ENCODE measurements around the gene COL4A3. TPM values are rescaled to one million over a fixed set of nuclear protein-coding genes. Genes with fewer than 3 reads are reported as not detected.

The COL4A3 gene
- total RNA-seq, result 1.6 TPM
- long read RNA-seq, result 0 reads

- intact Hi-C loops (cut with DNase I), result no loop called here
Measured at GRCh38 chr2:227163998-227164762, at the start of gene COL4A3, which contains the start of gene COL4A4. COL4A3 (plus strand) TSS chr2:227164624; CDS start chr2:227164727, 103 bp downstream. COL4A4 (minus strand) TSS chr2:227164205; CDS start chr2:227147483, 16,722 bp downstream.

DNA sequence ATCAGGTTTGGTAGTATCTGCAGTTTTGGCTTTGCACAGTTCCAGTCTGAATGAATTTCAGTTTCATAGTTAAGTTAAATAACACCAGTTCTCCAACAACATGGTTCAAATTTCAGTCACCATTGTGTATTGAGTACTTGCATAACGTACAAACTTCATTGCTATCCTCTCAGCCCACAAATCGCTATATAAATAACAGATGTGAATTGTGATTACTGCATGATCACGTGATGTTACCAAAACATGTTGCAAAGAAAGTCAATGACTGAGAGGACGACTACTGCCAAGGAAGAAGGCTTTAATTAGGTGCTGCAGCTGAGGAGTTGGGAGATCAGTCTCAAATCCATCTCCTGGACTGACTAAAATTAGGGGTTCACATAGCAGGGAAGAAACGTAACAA lies 48.7 kb upstream of the COL4A3 start:
- DNase-seq (ENCODE audit: low spot score), result no peak
- intact Hi-C loops (cut with DNase I), result no loop called here

More at GRCh38 chr2:227163998-227164762, at the start of gene COL4A3, which contains the start of gene COL4A4:
- DNase-seq (ENCODE audit: low spot score), result no peak

DNA sequence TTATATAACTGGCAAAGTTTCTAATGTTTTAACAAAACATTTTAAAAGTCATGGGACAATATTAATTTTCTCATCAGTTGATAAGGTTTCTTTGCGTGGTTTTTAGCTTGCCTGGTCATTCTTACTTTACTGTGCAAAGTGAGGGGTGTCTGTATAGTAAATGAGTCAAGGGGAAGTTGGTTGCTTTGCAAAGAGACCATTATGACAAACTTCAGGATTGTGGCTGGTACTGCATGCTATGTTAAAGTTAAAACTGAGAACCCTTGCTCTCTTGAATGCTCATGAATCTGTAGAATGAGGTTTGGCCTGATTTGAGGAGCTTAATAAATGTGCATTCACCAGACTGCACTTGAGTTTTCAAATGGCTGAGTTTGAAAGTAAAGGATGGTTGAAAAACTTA lies 47.4 kb upstream of the COL4A3 start:
- no peak for DNase-seq (ENCODE audit: low spot score)
- intact Hi-C loops (cut with DNase I), result no loop called here

DNA sequence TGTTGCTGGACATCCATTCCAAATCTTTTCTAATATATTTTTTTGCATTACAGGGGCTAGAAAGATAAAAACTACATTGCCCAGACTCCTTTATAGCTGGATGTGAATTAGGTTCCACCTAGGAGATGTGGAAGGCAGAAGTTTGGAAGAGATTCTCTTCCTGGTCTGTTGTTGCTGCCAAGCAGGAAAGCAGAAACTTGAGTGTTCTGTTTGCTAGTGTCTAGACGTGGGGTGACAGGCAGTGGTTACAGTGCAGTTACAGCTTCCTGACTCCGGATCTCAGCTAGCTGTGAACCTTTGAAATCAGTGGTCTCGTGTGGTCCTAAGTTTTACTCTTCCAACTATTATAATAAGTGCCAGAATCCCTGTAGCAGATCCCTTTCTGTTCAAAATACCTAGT lies 46.6 kb upstream of the COL4A3 start:
- intact Hi-C loops (cut with DNase I), result no loop called here
- DNase-seq (ENCODE audit: low spot score), result no peak

DNA sequence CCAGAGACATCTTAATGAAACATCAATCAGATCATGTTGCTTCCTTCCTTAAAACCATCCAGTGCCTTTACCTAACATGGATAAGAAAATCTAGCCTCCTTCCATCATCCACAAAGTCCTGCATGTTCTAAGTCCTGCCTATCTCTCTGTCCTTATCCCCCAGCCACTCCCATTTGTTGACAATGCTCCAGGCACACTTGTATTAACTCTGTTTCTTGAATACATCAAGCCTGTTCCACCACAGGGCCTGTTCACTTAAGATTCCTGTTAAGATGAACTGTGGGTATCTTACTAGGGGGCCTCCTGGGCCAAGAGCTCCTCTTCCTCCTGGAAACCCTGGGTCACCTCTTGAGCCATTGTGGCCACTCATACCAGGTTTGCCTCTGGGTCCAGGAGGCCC lies 46.1 kb upstream of the COL4A3 start:
- DNase-seq (ENCODE audit: low spot score), result no peak
- intact Hi-C loops (cut with DNase I), result no loop called here

DNA sequence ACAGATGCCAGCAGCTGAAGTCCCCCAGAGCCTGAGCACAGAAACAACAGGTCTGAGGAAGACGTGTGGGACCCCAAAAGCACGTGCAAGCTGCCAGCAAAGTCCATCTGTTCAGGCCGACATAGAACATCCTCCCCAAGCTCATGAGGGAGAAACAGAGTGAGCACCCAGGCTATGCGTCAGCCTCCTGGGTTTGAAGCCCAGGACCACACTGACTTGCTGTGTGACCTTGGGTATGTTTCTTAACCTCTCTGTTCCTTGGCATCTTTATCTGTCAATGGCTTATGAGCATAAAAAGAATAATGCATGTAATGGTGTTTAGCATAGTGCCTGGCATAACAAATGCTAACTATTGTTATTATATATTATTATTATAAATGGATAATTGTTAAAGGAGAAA lies 40.7 kb upstream of the COL4A3 start:
- intact Hi-C loops (cut with DNase I), result no loop called here
- DNase-seq (ENCODE audit: low spot score), result no peak

- no peak for DNase-seq (ENCODE audit: low spot score)
- intact Hi-C loops (cut with DNase I), result no loop called here
Measured at GRCh38 chr2:227124811-227125210, 39.6 kb upstream of the COL4A3 start.

GRCh38 chr2:227125506-227125905 lies 38.9 kb upstream of the COL4A3 start:
- DNase-seq (ENCODE audit: low spot score), result no peak
- intact Hi-C loops (cut with DNase I), result no loop called here

DNA sequence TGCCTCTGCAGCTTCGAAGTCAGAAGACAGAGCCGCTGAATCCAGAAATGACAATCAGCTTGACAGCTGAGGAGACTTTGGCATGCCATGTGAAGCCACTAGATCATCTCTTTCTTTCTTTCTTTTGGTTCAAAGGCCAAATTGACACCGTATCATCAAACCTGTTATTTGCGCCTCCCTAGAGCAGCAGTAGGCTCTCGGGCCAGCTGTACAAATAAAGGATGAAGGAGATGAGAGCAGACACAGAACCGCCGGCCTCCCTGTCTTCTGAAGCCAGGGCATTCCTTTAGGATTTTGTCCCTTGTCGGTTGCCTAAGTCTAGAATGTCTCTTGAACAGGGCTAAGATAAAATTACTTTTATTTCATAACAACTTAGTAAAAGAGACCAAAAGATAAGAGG lies 37.2 kb upstream of the COL4A3 start:
- intact Hi-C loops (cut with DNase I), result no loop called here
- no peak for DNase-seq (ENCODE audit: low spot score)

DNA sequence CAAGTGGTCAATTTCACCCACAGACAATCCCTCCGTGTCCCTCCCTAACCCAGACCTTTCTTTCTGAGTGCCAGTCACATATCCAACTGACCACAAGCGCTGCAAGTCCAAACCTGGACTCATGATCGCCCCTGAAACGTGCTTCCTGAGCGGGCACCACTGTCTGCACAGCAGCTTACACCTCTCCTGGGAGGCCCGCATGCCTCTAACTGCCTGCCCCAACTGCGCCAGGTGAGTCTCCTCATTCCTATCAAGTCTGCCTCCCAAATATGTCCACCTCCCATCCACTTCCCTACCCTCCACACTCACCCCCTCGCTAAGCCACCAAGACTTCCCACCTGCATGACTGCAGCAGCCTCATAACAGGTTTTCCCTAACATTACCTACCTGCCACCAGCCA lies 33.8 kb upstream of the COL4A3 start:
- DNase-seq (ENCODE audit: low spot score), result no peak
- intact Hi-C loops (cut with DNase I), result loop anchor here (1.0 to 5.0 kb wide), 2 partner anchors 108 to 637 kb away; no protein-coding TSS in a partner anchor

DNA sequence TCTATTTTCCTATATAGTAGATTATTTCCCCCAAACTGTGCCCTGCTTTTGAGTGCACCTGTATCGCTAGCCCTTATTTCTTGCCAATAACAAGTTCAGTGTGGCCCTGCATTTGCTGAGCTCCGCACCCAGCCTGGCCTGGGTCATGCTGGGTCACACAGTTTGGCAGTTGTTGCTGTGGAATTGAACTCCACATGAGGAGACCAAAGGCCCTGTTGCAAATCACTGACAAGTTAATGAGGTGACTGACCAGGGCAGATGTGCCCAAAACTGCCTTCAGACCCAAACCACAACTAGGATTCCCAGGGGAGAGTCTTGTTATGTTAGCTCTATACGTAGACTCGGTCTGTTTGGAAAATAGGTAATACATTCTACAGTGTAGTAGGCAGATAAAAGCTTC lies 31.4 kb upstream of the COL4A3 start:
- no peak for DNase-seq (ENCODE audit: low spot score)
- intact Hi-C loops (cut with DNase I), result loop anchor here (5.0 kb wide), 1 partner anchor 634 kb away; no protein-coding TSS in a partner anchor

DNA sequence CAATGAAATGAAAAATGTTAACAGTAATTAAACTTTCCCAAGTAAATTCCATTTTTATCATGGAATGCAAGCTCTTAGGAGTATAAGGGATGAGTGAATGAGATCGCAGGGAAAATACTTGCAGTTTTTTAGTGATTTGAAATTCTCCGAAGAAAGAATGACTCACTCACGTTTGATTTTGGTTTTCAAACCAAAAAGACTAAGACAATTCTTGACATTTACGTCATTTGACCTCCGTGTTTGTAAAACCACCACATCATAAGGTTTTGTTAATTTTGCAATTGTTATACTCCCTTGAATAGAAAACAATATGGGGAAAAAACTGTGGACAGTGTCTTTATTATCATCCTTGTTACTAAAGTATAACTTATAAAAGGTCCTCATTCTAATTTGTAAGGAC lies 29.8 kb upstream of the COL4A3 start:
- intact Hi-C loops (cut with DNase I), result loop anchor here (5.0 kb wide), 1 partner anchor 633 kb away; no protein-coding TSS in a partner anchor
- no peak for DNase-seq (ENCODE audit: low spot score)

- intact Hi-C loops (cut with DNase I), result no loop called here
- no peak for DNase-seq (ENCODE audit: low spot score)
Measured at GRCh38 chr2:227141301-227141700, 23.1 kb upstream of the COL4A3 start.

DNA sequence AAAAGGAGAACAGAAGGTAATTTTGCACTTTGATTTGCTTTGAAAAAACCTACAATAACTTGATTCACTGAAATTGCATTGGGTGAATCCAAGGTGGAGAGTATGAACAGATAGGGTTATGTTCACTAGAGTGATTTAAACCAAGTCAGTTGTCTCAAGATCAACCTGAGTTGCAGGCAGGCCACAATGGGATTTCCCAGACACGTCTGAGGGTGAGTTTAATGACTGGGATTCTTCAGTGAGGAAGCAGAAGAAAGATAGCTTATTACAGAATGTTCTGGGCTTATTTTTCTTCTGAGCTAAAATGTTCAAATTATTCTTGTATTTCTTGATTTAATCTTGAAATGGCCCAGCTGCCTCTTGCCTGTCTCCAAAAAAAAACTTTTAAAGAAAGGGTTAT lies 20.5 kb upstream of the COL4A3 start:
- intact Hi-C loops (cut with DNase I), result no loop called here
- DNase-seq (ENCODE audit: low spot score), result no peak

DNA sequence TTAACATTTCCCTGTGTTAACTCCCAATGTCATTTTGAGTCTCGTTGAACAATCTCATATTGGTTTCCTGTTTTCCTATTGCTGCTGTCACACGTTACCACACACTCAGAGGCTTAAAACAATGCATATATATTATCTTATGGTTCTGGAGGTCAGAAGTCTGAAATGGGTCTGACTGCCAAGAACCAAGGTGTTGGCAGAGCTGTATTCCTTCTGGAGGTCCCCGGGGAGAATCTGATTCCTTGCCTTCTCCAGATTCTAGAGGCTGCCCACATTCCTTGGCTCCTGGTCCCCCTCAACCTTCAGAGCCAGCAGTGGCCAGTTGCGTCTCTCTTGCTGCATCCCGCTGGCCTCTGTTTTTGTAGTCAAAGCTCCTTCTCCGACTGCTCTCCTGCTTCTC lies 18.0 kb upstream of the COL4A3 start:
- intact Hi-C loops (cut with DNase I), result no loop called here
- DNase-seq (ENCODE audit: low spot score), result no peak

DNA sequence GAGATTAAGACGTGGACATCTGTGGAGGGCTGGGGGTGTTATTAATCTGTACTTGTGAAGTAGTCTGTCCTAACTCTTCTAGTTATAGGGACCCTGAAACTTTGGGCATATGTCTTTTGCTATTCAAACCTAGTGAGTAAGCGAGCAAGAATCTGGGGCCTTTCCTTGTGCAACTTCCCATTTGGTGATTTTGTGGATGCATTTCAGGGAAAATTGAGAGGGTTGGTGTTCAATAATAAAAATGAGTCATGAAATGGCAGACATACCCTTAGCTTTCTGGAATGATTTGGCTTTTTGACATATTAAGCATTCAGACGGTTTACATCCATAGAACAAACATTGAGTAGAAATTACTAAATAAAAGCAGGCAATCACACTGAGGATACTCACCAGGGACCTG lies 17.4 kb upstream of the COL4A3 start:
- intact Hi-C loops (cut with DNase I), result no loop called here
- no peak for DNase-seq (ENCODE audit: low spot score)

DNA sequence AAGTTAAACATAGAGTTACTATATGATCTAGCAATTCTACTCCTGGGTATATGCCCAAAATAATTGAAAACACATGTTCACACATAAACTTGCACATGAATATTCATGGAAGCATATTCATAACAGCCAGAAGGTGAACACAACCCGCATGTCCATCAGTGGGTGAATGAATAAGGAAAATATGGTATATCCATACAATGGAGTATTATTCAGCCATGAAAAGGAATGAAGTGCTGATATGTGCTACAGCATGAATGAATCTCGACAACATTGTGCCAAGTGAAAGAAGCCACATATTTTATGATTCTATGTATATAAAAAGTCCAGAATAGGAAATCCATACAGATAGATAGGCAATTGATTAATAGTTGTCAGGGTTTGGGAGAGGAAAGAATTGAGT lies 16.3 kb upstream of the COL4A3 start:
- intact Hi-C loops (cut with DNase I), result no loop called here

DNA sequence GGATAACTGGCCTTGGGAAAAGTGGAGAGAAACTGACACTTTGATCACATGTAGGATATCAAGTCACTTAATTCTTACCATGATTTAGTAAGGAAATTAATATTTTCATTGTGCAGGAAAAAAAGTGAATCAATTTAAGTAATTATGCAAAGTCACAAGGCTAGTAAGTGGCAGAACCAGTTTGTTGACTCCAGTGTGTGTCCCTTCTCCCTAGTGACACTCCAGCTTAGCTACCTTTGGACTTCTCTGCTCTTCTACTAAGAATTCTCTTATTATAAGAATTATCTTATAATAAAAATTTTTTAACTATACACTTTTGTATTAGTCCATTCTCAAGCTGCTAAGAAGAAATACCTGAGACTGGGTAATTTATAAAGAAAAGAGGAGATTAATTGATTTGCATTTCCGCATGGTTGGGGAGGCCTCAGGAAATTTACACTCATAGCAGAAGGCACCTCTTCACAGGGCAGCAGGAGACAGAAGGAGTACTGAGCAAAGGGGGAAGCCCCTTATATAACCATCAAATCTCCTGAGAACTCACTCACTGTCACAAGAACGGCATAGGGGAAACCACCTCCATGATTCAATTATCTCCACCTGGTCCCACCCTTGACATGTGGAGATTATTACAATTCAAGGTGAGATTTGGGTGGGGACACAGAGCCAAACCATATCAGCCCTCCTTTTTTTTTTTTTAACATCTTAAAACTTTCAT lies 14.0 kb upstream of the COL4A3 start:
- intact Hi-C loops (cut with DNase I), result no loop called here
- no peak for DNase-seq (ENCODE audit: low spot score)

More for the DNA sequence above, 16.3 kb upstream of the COL4A3 start:
- no peak for DNase-seq (ENCODE audit: low spot score)

- intact Hi-C loops (cut with DNase I), result no loop called here
- DNase-seq (ENCODE audit: low spot score), result no peak
Measured at GRCh38 chr2:227152093-227152766, 12.2 kb upstream of the COL4A3 start.

DNA sequence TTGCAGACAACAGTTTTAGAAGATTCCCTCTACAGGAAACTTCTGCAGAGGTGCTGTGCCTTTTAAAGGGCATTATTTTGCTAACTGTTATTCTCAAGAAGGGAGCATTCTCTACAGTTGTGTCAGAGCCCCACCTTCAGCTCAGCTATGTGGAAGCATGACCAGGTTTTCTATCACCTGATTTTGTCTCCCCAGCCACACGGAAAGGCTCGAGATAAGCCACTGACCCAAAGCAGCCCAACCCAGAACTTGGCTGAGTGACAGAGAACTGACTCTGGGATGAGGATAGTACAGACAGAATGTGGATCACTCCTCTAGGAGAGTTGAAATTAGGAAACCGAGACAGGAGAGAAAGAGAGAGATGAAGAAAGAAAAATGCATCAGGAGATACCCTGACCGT lies 11.1 kb upstream of the COL4A3 start:
- intact Hi-C loops (cut with DNase I), result no loop called here
- no peak for DNase-seq (ENCODE audit: low spot score)

Data from cardiac septum (tissue), 1 donor.